Measurements from ENCODE around the gene RAB8A. TPM values are rescaled to one million over a fixed set of nuclear protein-coding genes. Genes with fewer than 3 reads are reported as not detected.
A peak's percentile ranks its signal among the peaks of the same experiment; 100 is the strongest.
"Not testable (repeated sequence)": the region's sequence is repeated elsewhere in the genome, so short reads cannot be mapped to it uniquely, and the experiment has no call there.

Gene RAB8A
- total RNA-seq, 2 donors from 2014 or later = 67.7 to 86.0 TPM

- Histone ChIP-seq H3K4me1 (ENCODE audit: control insufficient read depth, insufficient read depth, low read length) (no peaks in the 10 kb centered on the region), H3K27ac (ENCODE audit: low read depth, low read length) (no peak overlapping the region), H3K4me3 (ENCODE audit: low read length) (no peak overlapping the region), H3K9me3 (ENCODE audit: control insufficient read depth, low read length) (no peaks in the 10 kb centered on the region), H3K36me3 (ENCODE audit: control insufficient read depth, insufficient read depth, low read length) (peaks cover 97% of the 10 kb centered on the region), H3K9ac (ENCODE audit: extremely low read depth, low read length, poor library complexity, severe bottlenecking) (no peak overlapping the region), H3K27me3 (ENCODE audit: control insufficient read depth, insufficient read depth, low read length, poor library complexity, severe bottlenecking) (no peaks in the 10 kb centered on the region)
- Mint-ChIP-seq H3K4me3 (no peak overlapping the region), H3K27me3 (ENCODE audit: insufficient read depth) (no peaks in the 10 kb centered on the region), H3K27ac (peak overlapping the region; percentile 81), H3K36me3 (ENCODE audit: low read depth) (peaks cover 86% of the 10 kb centered on the region), H3K4me1 (peaks cover 4% of the 10 kb centered on the region), H3K9me3 (no peaks in the 10 kb centered on the region)
- TF ChIP-seq, protein P1, sequence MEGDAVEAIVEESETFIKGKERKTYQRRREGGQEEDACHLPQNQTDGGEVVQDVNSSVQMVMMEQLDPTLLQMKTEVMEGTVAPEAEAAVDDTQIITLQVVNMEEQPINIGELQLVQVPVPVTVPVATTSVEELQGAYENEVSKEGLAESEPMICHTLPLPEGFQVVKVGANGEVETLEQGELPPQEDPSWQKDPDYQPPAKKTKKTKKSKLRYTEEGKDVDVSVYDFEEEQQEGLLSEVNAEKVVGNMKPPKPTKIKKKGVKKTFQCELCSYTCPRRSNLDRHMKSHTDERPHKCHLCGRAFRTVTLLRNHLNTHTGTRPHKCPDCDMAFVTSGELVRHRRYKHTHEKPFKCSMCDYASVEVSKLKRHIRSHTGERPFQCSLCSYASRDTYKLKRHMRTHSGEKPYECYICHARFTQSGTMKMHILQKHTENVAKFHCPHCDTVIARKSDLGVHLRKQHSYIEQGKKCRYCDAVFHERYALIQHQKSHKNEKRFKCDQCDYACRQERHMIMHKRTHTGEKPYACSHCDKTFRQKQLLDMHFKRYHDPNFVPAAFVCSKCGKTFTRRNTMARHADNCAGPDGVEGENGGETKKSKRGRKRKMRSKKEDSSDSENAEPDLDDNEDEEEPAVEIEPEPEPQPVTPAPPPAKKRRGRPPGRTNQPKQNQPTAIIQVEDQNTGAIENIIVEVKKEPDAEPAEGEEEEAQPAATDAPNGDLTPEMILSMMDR (conservative IDR thresholded peaks at IDR 0.05) = no peak
- WGBS, 2 experiments (ENCODE audit: insufficient coverage in 1 of 2, insufficient read length in 1 of 2) = 78 to 95% methylated on average over 5 to 6 of the region's 6 CpGs
- DNase-seq = no peak
Measured at GRCh38 chr19:16098416-16098768, 13.3 kb upstream of the RAB8A start.

- no peak overlapping the region for H3K27ac ChIP-seq (ENCODE audit: low read depth, low read length)
- no peak overlapping the region for H3K27ac Mint-ChIP-seq
- no peak overlapping the region for H3K9ac ChIP-seq (ENCODE audit: extremely low read depth, low read length, poor library complexity, severe bottlenecking)
- no peaks in the 10 kb centered on the region for H3K27me3 Mint-ChIP-seq (ENCODE audit: insufficient read depth)
- no peak overlapping the region for H3K4me3 ChIP-seq (ENCODE audit: low read length)
- no peaks in the 10 kb centered on the region for H3K27me3 ChIP-seq (ENCODE audit: control insufficient read depth, insufficient read depth, low read length, poor library complexity, severe bottlenecking)
- H3K36me3 ChIP-seq (ENCODE audit: control insufficient read depth, insufficient read depth, low read length) = peaks cover 97% of the 10 kb centered on the region
- no peaks in the 10 kb centered on the region for H3K9me3 Mint-ChIP-seq
- DNase-seq = no peak
- TF ChIP-seq, protein P1 (conservative IDR thresholded peaks at IDR 0.05) = no peak
- no peak overlapping the region for H3K4me3 Mint-ChIP-seq
- H3K4me1 Mint-ChIP-seq = peaks cover 4% of the 10 kb centered on the region
- H3K9me3 ChIP-seq (ENCODE audit: control insufficient read depth, low read length) = no peaks in the 10 kb centered on the region
- WGBS, 2 experiments (ENCODE audit: insufficient coverage in 1 of 2, insufficient read length in 1 of 2) = 92% methylated on average over 5 of the region's 6 CpGs; no CpG with 5 or more reads in 1 of the 2 experiments
- no peaks in the 10 kb centered on the region for H3K4me1 ChIP-seq (ENCODE audit: control insufficient read depth, insufficient read depth, low read length)
- peaks cover 85% of the 10 kb centered on the region for H3K36me3 Mint-ChIP-seq (ENCODE audit: low read depth)
Measured at GRCh38 chr19:16098821-16099220, 12.9 kb upstream of the RAB8A start.

DNA sequence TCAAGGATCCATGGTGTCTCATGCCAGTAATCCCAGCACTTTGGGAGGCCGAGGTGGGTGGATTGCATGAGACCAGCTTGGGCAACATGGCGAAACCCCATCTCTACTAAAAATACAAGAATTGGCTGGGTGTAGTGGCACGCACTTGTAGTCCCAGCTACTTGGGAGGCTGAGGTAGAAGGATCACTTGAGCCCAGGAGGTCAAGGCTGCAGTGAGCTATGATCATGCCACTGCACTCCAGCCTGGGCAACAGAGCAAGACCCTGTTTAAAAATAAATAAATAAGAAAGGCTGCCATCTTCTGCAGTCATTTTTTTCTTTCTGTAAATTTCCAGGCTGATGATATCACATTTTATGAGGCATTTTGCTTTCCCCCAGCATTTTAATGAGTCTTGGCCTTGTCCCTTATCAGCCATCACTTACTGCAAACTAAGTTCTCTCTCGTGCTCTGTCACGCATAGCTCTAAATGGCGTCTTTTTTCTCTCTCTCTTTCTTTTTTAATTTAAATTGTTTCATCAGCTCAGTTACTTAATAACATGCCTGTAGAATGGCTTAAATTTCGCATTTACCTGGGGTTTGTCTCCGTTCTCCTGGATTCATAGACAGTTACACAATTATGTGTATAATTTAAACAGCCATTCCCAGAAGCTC, 12.2 kb upstream of the RAB8A start:
- not testable (repeated sequence) for H3K27ac Mint-ChIP-seq; H3K27ac ChIP-seq (ENCODE audit: low read depth, low read length); H3K4me1 ChIP-seq (ENCODE audit: control insufficient read depth, insufficient read depth, low read length); H3K27me3 ChIP-seq (ENCODE audit: control insufficient read depth, insufficient read depth, low read length, poor library complexity, severe bottlenecking); H3K4me1 Mint-ChIP-seq; DNase-seq; H3K9me3 Mint-ChIP-seq; H3K9me3 ChIP-seq (ENCODE audit: control insufficient read depth, low read length); H3K4me3 Mint-ChIP-seq; H3K27me3 Mint-ChIP-seq (ENCODE audit: insufficient read depth); H3K4me3 ChIP-seq (ENCODE audit: low read length); H3K9ac ChIP-seq (ENCODE audit: extremely low read depth, low read length, poor library complexity, severe bottlenecking)
- H3K36me3 Mint-ChIP-seq (ENCODE audit: low read depth) = peaks cover 80% of the 10 kb centered on the region
- peaks cover 92% of the 10 kb centered on the region for H3K36me3 ChIP-seq (ENCODE audit: control insufficient read depth, insufficient read depth, low read length)
- 88 to 90% methylated on average over 6 to 8 of the region's 8 CpGs for WGBS, 2 experiments (ENCODE audit: insufficient coverage in 1 of 2, insufficient read length in 1 of 2)

DNA sequence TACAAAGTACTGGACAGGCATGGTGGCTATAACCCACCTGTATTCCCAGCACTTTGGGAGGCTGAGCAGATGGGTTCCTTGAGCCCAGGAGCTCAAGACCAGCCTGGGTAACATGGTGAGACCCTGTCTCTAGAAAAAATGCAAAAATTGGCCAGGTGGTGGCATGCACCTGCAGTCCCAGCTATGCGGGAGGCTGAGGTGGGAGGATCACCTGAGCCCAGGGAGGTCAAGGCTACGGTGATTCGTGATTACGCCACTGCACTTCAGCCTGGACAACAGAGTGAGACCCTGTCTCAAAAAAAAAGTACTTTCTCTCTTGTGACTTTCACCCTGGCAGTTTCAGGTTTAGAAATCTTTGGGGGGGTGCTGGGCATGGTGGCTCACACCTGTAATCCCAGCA, 11.2 kb upstream of the RAB8A start:
- Mint-ChIP-seq H3K36me3 (ENCODE audit: low read depth) (peaks cover 69% of the 10 kb centered on the region), H3K4me3 (no peak overlapping the region), H3K4me1 (peaks cover 4% of the 10 kb centered on the region), H3K9me3 (no peaks in the 10 kb centered on the region), H3K27me3 (ENCODE audit: insufficient read depth) (no peaks in the 10 kb centered on the region), H3K27ac (no peak overlapping the region)
- Histone ChIP-seq H3K36me3 (ENCODE audit: control insufficient read depth, insufficient read depth, low read length) (peaks cover 81% of the 10 kb centered on the region), H3K9ac (ENCODE audit: extremely low read depth, low read length, poor library complexity, severe bottlenecking) (no peak overlapping the region), H3K9me3 (ENCODE audit: control insufficient read depth, low read length) (no peaks in the 10 kb centered on the region), H3K4me3 (ENCODE audit: low read length) (no peak overlapping the region), H3K4me1 (ENCODE audit: control insufficient read depth, insufficient read depth, low read length) (no peaks in the 10 kb centered on the region), H3K27ac (ENCODE audit: low read depth, low read length) (no peak overlapping the region), H3K27me3 (ENCODE audit: control insufficient read depth, insufficient read depth, low read length, poor library complexity, severe bottlenecking) (no peaks in the 10 kb centered on the region)
- DNase-seq = no peak
- TF ChIP-seq, protein P1 (conservative IDR thresholded peaks at IDR 0.05) = no peak
- WGBS, 2 experiments (ENCODE audit: insufficient coverage in 1 of 2, insufficient read length in 1 of 2) = 96 to 100% methylated on average over 1 to 4 of the region's 4 CpGs
